ENCODE data around the gene OR5H1. TPM values are rescaled to one million over a fixed set of nuclear protein-coding genes. Genes with fewer than 3 reads are reported as not detected.

OR5H1 gene
- not detected in 2 replicates for total RNA-seq (2011; cell fraction: chromatin; rRNA removed; ENCODE audit: low replicate concordance)
- not detected in 2 replicates for total RNA-seq (2011; cell fraction: nucleolus; rRNA removed)
- total RNA-seq (2011; cell fraction: nucleoplasm; rRNA removed) = not detected in 2 replicates
- total RNA-seq (2014; rRNA removed) (not detected in 2 replicates), total RNA-seq (2014; rRNA removed; fragmentation: Illumina TruSeq; extraction: Trizol) (not detected in 2 replicates), total RNA-seq (2015; rRNA removed; fragmentation: Illumina TruSeq; extraction: Trizol) (not detected in 2 replicates), total RNA-seq (2021) (not detected in 2 replicates), polyA plus RNA-seq (2011; rRNA removed) (not detected in 2 replicates), polyA plus RNA-seq (2014; fragmentation: Illumina TruSeq; extraction: Trizol) (not detected in 2 replicates), polyA plus RNA-seq (2014; fragmentation: Nextera tagmentation; extraction: Ambion mirVana) (not detected), polyA plus RNA-seq (2014; rRNA removed) (not detected in 2 replicates), polyA minus RNA-seq (2011; rRNA and poly(A)+ RNA removed) (not detected in 2 replicates), Bru-seq, nascent RNA (not detected), BruChase-seq, experiment 1, labeled RNA remaining after a 2-hour chase (not detected), BruChase-seq, experiment 2, labeled RNA remaining after a 6-hour chase (not detected)
- not detected in 2 replicates for polyA plus RNA-seq (2011; cell fraction: cytosol; rRNA removed)
- polyA plus RNA-seq (2011; cell fraction: nucleus; rRNA removed) = not detected in 2 replicates
- polyA plus RNA-seq (2012) = not detected in 2 replicates
- not detected in 2 replicates for polyA minus RNA-seq (2011; cell fraction: cytosol; rRNA and poly(A)+ RNA removed)
- polyA minus RNA-seq (2011; cell fraction: nucleus; rRNA and poly(A)+ RNA removed) = not detected in 2 replicates
- long read RNA-seq, experiment 1 = 0 reads
- long read RNA-seq, experiment 2 = 0 reads
- long read RNA-seq, experiment 3 = 0 reads

DNA sequence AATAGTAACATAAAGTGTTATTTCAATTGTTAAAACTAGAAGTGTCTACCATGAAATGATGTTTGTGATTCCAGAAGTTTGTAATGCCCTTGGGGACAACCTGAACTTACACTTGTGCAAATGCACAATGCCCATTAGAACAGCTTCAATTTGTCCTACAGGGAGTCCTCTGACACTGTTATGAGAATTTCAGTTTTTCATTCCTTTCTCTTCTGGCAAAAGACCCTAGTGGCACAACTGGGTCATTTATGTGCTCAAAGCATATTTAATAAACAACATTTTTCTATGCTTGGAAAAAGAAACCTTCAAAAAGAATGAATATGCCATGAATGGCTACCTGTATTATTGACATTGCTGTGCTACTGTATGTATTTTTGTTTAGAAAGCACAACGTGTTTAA, at the start of gene OR5H1:
Gene OR5H1 (plus strand): TSS at position 301 of the 400 bp plus-strand sequence. CDS start 1,977 bp downstream, outside the sequence.
- 9% methylated on average over 1 of the region's 1 CpG for WGBS (ENCODE audit: insufficient coverage, low coverage, missing lambda C conversion rate)
- Histone ChIP-seq H3K4me1 (replicated peaks in 1 of 2; ENCODE audit: control insufficient read depth in 2 of 2, insufficient read depth in 2 of 2, low read length in 2 of 2) (no peaks in the 10 kb centered on the region), H3K36me3 (ENCODE audit: control insufficient read depth, insufficient read depth, low read length) (no peaks in the 10 kb centered on the region), H3K27me3 (ENCODE audit: control insufficient read depth in 2 of 2, insufficient read depth in 2 of 2, low read length in 2 of 2) (no peaks in the 10 kb centered on the region), H3K4me2 (ENCODE audit: insufficient read depth, low read length) (no peak within 1 kb of the TSS), H3K4me3 (no peak within 1 kb of the TSS), H3K9me3 (replicated peaks; ENCODE audit: control insufficient read depth, insufficient read depth, low read depth, low read length) (no peaks in the 10 kb centered on the region), H3K79me2 (ENCODE audit: control insufficient read depth, insufficient read depth, low read length) (no peaks in the 10 kb centered on the region), H4K20me1 (replicated peaks; ENCODE audit: control insufficient read depth, insufficient read depth, low read length) (no peaks in the 10 kb centered on the region), H3K9ac (ENCODE audit: insufficient read depth in 1 of 2, low read depth in 2 of 2, low read length in 2 of 2) (no peak within 1 kb of the TSS), H3K27ac (ENCODE audit: extremely low read depth, low read depth, low read length) (no peak within 1 kb of the TSS), H3K9me1 (ENCODE audit: control insufficient read depth, insufficient read depth, low read length) (no peaks in the 10 kb centered on the region), H2AFZ (ENCODE audit: low read depth, low read length) (no peak within 1 kb of the TSS)
- FAIRE-seq (no peak), ATAC-seq (no peak), DNase-seq (ENCODE audit: extremely low read depth in 1 of 4, low spot score in 3 of 4) (no peak)
- ChIA-PET CTCF (ENCODE audit: low intra/inter-chr PET ratio) (no interaction called here), POLR2A (no interaction called here)
- TF ChIP-seq NEUROD1 (IDR thresholded peaks at IDR 0.05; ENCODE audit: borderline replicate concordance, low read depth, low read length, partially characterized antibody) (no peak), PTRF (tag; IDR thresholded peaks at IDR 0.05) (no peak), TCF7L2 (IDR thresholded peaks at IDR 0.05; ENCODE audit: low read depth, low read length) (no peak), CBX2 (IDR thresholded peaks at IDR 0.05; ENCODE audit: insufficient read depth, low read length, poor library complexity, severe bottlenecking) (no peak), ZBTB1 (CRISPR knock-in tag; IDR thresholded peaks at IDR 0.05; ENCODE audit: borderline replicate concordance, low read depth) (no peak)
- intact Hi-C loops (cut with micrococcal nuclease) = no loop called here
- in situ Hi-C loops (cut with MboI) = no loop called here
- no TSS peak for BruUV-seq (replicated peaks)
